ENCODE measurements around the gene SETD2.
"Not testable (repeated sequence)": the region's sequence is repeated elsewhere in the genome, so short reads cannot be mapped to it uniquely, and the experiment has no call there.

SETD2 gene

DNA sequence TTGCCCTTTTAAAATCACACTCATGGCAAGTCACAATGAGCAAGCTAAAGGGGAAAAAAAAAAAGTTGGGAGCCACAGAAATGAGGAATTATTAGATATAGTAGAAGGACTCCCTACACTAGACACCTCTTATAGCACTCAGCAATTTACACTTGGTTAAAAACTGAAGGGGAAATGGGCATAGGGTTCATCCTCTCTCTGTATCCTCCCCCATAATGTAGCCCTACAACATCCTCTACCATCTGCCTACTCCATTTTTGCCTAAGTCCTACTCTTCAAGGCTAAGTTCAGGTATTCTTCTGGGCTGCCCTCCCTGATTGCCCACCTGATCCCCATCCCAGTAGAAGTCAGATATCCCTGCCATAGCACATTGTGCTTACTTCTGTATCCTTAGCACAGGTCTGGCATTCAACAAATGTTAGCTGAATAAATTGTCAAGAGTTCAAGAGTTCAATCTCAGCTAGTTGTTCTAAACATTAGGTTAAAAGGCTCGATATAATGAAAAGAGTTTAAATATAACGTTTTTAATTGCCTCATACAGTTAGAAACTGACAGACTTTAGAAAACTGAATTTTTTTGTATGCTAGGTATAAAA is 14.5 kb downstream of the SETD2 start:
- no peak for DNase-seq (ENCODE audit: low read depth)

DNA sequence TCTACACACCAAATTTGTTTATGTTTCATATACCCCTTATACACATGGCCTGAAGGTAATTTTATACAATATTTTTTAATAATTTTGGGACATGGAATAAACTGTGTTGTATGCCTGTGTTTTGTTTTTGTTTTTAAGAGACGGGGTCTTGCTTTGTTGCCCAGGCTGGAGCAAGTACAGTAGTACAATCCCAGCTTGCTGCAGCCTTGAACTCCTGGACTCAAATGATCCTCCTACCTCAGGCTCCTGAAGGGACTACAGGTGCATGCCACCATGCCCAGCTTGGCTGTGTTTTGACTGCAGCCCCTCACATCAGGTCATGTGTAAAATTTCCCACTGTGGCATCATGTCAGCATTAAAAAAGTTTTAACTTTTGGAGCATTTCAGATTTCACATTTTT is 18.6 kb downstream of the SETD2 start:
- DNase-seq (ENCODE audit: low read depth) = no peak

DNA sequence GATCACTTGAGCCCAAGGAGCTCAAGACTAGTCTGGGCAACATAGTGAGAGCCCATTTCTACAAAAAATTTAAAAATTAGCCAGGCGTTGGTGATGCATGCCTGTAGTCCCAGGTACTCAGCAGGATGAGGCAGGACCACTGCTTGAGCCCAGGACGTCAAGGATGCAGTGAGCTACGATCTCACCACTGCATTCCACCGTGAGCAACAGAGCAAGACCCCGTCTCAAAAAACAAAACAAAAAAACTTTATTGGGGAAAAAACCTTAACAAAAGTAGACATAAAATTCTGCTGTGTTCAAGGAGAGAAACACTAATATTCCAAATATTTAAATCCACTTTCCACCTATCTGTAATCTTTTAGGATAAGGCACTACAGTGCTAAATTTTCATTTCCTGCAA is 20.8 kb downstream of the SETD2 start:
- DNase-seq (ENCODE audit: low read depth) = no peak

DNA sequence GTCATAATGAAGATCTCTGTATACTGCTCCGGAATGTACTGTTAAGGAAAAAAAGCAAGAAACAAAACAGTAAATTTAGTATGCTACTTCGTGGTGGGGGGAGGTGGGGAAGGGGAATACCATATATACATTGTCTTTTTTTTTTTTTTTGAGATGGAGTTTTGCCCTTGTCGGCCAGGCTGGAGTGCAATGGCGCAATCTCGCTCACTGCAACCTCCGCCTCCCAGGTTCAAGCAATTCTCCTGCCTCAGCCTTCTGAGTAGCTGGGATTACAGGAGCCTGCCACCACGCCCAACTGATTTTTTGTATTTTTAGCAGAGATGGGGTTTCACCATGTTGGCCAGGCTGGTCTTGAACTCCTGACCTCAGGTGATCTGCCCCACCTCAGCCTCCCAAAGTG is 21.4 kb downstream of the SETD2 start:
- DNase-seq (ENCODE audit: low read depth) = not testable (repeated sequence)

DNA sequence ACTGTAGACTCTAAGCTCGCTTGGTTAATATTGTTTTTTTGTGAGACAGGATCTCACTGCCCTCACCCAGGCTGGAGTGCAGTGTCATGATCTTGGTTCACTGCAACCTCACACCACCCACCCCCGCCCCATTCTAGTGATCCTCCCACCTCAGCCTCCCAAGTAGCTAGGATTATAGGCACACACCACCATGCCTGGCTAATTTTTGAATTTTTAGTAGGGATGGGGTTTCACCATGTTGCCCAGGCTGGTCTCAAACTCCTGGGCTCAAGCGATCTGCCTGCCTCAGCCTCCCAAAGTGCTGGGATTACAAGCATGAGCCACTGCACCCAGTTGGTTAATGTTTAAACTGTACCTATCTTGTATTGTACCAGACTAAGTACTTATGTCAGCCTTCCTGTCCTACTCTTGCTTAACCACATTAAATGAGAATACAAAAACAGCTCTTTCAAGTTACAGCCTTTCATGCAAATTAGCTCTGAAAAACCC is 22.9 kb downstream of the SETD2 start:
- not testable (repeated sequence) for DNase-seq (ENCODE audit: low read depth)

DNA sequence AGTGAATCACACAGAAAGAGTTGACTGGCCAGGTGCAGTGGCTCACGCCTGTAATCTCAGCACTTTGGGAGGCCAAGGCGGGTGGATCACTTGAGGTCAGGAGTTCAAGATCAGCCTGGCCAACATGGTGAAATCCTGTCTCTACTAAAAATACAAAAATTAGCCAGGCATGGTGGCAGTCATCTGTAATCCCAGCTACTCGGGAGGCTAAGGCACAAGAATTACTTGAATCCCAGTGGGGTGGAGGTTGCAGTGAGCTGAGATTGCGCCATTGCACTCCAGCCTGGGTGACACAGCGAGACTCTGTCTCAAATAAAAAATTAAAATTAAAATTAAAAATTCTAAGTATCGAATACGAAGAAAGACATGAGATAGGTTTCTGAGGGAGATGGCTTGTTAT is 23.4 kb downstream of the SETD2 start:
- not testable (repeated sequence) for DNase-seq (ENCODE audit: low read depth)

DNA sequence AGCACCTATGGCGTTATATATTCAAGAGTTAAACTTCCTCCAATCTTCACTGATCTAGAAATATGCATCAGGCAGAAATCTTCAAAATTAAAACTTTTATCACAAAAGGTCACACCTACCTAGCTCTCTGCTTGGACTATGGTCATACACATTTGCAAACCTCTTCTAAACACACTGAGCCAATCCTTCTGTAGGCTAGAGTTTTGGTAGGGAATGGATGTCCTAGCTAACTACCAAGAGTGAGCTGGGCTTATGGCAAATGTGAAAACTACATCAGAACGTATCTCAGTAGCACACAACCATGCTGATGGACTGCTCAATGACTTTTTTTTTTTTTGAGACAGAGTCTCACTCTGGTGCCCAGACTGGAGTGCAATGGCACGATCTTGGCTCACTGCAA is 29.6 kb downstream of the SETD2 start:
- no peak for DNase-seq (ENCODE audit: low read depth)

DNA sequence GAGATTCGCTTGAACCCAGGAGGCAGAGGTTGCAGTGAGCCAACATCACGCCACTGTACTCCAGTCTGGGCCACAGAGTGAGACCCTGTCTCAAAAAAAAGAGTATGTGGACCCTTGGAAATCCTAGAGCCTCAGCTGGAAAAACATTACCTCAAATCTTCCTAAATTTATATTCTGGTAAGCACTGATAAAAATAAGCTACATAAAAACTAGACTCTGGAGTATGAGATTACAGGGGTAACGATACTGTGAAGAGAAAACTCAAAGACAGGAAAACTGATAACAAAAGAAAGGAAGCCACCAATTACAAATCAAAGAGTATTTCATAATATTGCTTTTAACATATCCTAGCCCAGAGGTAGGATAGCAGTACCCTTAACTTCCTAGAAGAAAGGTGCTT is 30.3 kb downstream of the SETD2 start:
- DNase-seq (ENCODE audit: low read depth) = no peak

DNA sequence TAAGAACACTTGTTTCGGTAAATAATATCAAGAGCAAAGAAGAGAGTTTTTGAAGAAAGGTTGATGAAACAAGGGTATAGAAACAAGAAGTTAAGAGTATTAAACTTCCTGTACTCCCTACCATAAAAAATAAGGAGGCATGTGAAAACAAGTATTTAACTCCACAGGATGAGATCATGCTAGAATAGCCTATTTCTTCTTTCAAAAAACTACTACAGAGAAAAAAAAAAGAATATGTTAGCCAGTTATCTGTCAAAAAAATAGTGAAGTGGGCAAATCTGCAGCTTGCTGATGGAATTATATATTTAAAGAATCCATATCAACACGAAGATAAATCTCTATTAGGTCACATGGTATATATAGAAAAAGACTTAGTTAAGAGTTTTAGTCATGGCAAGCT is 33.4 kb downstream of the SETD2 start:
- DNase-seq (ENCODE audit: low read depth) = no peak

DNA sequence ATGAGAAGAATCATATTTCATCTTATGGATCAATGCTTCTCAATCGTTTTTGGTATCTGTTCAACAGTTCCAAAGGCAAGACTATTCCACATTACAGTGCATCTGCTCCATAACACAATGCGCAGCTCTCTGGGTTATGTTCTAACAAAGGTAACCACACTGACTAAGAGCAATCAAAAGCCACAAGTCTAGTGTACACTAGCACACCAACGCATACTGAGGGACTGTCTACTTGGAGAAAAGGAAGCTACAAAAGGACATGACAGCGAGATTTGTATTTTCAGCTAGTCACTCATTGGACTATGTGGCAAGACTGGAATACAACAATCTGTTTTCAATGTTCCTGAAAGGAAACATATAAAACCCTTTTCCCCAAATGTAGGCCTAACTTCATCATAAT is 35.8 kb downstream of the SETD2 start:
- no peak for DNase-seq (ENCODE audit: low read depth)

DNA sequence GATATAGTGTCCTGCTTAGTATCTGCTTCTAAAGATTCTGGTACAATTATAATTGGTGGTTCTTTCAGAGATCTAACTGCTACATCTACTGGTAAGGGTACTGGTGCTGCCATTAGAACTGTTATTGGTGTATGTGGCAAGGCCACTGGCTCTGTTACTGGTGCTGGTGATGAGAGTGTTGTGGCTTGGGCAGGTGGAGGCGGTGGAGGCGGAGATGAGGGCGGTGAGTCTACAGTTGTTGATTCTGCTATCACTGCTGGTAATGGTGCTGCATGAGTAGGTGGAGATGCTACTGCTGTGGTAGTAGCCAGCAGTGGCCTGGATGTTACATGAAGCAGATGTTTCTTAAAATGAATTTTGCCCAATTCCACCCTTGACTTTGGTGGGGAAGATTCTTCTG is 40.1 kb downstream of the SETD2 start:
- no peak for DNase-seq (ENCODE audit: low read depth)

DNA sequence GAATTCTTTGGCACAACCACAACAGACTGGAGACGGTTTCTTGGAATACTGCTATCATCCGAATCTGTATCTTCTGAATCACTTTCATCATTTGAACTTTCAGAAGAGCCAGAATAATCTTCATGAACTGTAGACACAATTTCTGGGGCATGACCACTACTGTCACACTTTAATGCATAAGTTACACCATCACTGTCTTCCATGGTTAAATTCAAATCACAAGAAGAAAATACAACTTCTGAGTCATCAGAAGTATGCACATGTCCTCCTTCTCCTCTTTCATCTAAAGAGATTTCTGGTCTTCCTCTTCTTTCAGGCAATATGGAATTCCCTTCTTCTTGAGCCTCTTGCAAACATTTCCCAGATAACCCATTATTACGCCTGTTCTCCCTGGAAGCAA is 42.5 kb downstream of the SETD2 start:
- DNase-seq (ENCODE audit: low read depth) = no peak

DNA sequence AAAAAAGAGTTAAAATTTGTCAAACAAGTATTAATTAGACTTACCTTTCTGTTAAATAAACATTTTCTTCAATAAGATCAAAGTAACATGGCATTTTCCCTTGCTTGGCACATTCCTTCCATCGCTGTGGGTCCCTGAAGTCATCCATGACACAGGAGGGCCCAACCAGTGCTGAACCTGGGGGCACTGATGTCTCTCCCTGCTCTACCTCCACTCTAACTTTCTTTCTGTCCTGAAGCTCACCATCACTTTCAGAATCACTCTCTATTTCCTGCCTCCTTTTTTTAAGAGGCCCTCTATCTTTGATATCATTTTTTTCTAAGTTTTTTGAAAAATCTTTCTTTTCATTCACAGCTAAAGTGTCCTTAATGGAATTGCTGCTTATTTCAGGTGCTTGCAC is 43.8 kb downstream of the SETD2 start:
- DNase-seq (ENCODE audit: low read depth) = no peak

DNA sequence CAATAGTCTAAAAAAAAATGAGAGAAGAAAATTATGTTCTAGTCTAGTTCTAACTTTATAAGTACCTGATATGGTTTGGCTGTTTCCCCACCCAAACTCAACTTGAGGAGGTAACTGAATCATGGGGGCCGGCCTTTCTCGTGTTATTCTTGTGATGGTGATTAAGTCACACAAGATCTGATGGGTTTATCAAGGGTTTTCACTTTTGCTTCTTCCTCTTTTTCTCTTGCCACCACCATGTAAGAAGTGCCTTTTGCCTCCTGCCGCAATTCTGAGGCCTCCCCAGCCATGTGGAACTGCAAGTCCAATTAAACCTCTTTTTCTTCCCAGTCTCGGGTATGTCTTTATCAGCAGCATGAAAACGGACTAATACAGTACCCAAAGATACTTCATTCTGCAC is 44.5 kb downstream of the SETD2 start:
- DNase-seq (ENCODE audit: low read depth) = not testable (repeated sequence)

DNA sequence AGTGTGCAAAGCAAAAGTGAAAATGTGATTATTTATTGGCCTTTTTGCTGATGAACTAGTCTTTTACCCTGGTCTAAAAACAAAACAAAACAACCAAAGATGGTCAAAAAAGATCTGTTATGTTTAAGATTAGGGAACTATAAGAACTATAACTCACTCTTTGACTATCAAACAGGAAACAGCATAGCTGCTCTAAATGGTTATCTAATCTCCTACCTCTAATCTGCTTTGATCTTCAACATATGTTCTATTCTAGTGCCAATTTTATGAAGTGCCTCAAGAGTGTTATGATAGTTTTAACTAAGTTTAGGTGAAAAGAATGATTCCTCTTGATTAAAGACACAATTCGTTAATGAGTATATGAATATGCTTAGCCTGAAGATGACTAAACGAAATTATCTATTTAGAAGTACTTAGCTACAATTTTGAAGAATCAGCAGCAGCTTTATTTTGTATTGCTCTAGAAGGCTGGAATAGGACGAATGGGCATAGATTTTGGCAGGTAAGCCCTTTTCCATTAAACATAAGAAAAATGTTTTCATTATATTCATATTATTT is 46.0 kb downstream of the SETD2 start:
- DNase-seq (ENCODE audit: low read depth) = no peak

DNA sequence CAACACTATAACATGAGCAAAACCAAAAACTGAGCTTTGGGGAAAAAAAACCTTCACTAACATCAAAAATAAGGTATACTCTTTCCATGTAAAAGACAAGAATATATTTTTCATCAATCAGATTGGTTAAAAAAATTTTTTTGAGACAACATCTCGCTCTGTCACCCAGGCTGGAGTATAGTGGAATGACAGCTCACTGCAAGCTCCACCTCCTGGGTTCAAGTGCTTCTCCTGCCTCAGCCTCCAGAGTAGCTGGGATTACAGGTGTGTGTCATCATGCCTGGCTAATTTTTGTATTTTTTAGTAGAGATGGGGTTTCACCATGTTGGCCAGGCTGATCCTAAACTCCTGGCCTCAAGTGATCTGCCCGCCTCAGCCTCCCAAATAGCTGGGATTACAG is 48.4 kb downstream of the SETD2 start:
- not testable (repeated sequence) for DNase-seq (ENCODE audit: low read depth)

DNA sequence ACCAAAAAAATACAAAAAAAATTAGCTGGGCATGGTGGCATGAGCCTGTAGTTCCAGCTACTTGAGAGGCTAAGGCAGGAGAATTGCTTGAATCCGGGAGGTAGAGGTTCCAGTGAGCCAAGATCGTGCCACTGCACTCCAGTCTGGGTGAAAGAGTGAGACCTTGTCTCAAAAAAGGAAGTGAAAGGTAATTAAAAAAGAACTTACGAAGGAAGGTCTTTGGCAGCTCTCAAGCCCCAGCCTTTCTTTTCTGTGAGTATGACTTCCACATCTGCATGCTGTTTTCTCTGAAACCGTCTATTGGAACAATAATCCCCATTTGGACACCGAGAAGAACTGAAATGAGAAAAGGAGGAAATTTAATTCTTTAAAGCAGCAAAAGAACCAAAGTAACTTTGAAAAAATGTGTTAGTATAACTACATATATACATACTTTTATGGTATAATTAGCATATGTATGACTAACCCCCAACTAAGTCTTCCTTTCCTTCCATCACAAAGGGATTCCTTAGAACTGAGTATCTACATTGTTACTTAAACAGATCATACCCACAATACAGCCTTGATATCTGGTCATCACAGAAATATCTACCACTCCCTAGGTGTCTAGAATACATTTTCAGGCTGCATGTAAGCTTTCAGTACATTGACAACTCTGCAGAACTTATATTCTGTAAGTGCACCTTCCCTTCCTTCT is 50.1 kb downstream of the SETD2 start:
- DNase-seq (ENCODE audit: low read depth) = no peak

DNA sequence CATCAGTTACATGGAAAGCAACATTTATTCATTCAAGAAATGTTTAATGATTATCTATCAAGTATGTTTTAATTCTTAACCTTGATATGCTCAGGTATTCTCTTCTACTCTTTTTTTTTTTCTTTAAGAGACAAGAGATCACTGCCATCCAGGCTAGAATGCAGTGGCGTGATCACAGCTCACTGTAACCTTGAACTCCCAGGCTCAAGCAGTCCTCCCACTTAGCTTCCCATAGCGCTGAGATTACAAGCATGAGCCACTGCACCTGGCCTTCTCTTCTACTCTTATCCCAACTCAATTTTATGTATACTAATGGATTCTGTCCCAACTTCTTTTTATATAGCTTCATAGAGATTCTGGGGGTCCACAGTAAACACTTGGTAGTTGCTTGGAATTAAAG is 50.9 kb downstream of the SETD2 start:
- DNase-seq (ENCODE audit: low read depth) = no peak

DNA sequence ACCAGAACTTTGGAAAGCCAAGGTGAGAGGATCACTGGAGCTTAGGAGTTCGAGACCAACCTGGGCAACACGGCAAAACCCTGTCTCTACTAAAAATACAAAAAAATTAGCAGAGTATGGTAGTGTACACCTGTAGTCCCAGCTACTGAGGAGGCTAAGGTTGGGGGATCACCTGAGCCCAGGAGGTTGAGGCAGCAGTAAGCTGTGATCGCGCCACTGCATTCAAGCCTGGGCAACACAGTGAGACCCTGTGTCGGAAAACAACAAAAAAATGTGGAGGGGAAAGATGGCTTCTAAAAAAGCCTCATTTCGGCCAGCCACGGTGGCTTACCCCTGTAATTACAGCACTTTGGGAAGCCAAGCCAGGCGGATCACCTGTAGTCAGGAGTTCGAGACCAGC is 54.5 kb downstream of the SETD2 start:
- no peak for DNase-seq (ENCODE audit: low read depth)

DNA sequence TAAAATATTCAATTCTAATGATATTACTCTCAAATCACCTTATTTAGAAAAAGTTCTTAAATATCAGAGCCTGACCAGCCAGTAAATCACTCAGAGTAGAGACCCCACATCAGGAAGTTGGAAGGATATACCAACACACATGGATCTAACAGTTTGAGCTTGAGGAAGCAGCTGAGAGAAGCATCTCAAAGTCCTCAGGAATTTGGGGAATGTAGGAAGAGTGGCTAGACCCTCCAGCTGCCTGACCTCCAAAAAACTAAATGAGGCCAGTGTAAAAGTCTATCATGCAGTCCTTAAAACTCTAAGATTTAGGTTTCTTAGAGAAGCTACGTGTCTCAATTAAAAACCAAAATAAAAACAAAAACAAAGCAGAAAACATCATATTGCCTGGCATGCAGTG is 55.4 kb downstream of the SETD2 start:
- no peak for DNase-seq (ENCODE audit: low read depth)

DNA sequence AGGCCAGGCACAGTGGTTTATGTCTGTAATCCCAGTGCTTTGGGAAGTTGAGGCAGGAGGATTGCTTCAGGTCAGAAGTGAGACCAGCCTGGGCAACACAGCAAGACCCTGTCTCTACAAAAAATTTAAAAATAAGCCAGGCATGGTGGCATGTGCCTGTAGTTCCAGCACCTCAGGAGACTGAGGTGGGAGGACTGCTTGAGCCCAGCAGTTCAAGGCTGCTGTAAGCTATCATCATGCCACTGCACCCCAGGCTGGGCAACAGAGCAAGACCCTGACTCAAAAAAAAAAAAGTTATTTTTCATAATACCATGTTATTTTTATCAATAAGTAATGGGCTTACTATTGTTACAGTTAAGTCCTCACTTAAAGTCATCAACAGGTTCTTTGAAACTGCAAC is 59.7 kb downstream of the SETD2 start:
- DNase-seq (ENCODE audit: low read depth) = no peak

DNA sequence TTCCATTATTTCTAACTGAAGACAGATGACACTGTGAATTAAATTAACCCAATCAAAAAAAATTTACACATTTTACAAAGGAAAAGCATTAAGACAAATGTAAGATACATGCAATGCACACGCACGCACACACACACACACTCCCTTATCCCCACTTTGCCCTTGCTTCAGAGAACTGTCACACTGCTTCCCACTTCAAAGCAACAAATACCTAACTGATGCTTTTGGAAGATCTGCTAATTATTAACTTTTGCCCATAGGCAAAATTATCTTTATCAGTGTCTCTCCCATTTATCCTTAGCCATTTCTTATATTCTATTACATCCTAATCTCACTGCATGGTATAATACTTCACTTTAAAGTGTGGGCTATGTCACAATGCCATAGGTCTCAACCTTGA is 60.3 kb downstream of the SETD2 start:
- DNase-seq (ENCODE audit: low read depth) = no peak

DNA sequence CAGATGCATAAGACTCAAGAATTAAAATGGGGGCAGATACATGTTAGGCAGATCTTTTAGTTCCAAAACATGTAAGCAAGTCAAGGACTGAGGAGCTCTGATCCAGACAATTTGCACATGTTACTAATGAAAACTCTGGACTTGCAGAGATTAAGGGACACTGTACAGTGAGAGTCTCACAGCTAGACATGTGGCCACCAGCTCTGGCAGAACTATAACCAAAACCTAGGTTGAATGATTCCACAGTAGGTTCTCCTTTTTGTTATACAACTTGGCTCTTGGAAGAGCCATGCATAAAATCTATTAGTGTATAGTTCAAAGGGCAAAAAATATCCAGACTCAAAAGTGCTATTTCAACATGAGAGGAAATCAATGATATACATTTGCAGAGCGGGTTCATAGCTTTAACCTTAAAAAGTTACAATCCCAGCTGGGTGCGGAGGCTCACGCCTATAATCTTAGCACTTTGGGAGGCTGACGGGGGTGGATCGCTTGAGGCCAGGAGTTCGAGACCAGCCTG is 61.8 kb downstream of the SETD2 start:
- no peak for DNase-seq (ENCODE audit: low read depth)

DNA sequence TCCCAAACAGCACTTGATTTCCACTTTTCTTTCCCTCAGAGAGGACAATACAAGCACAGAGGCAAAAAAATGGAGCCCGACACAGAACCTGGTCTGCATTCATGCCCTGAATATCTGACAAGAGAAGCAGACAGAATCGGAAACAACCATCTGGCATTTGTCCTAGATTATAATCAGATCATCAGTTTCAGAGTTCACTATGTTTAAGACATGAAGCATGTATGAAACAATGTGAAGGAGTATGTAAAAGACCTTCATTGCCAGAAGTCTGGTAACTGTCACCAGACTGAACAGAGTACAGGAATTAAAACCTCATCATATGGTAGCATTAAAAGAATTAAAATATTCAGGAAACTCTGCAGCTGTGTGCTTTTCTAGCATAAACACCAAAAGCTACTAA is 65.0 kb downstream of the SETD2 start:
- DNase-seq (ENCODE audit: low read depth) = no peak

Data from activated T-cell treated with anti-CD3 and anti-CD28 coated beads for 24 hours (primary cell).